ENCODE results near the gene DSE. TPM values are rescaled to one million over a fixed set of nuclear protein-coding genes. Genes with fewer than 3 reads are reported as not detected.
A peak's percentile ranks its signal among the peaks of the same experiment; 100 is the strongest.

Gene DSE
- total RNA-seq, 1 donor: 93.3 TPM

- no peak for DNase-seq (ENCODE audit: low read depth)
- H3K4me3 ChIP-seq (ENCODE audit: low read depth, low read length): no peak overlapping the region
- TF ChIP-seq CTCF (IDR thresholded peaks at IDR 0.05; ENCODE audit: insufficient read depth, low read depth, low read length): no peak
Observed at GRCh38 chr6:116467514-116467913, 96.8 kb downstream of the DSE start.

GRCh38 chr6:116468293-116468692, 97.5 kb downstream of the DSE start:
- TF ChIP-seq CTCF (IDR thresholded peaks at IDR 0.05; ENCODE audit: insufficient read depth, low read depth, low read length): no peak

GRCh38 chr6:116471531-116471930, 100.8 kb downstream of the DSE start:
- no peak for TF ChIP-seq CTCF (IDR thresholded peaks at IDR 0.05; ENCODE audit: insufficient read depth, low read depth, low read length)
- DNase-seq (ENCODE audit: low read depth): no peak
- no peak overlapping the region for H3K4me3 ChIP-seq (ENCODE audit: low read depth, low read length)

More at GRCh38 chr6:116468293-116468692, 97.5 kb downstream of the DSE start:
- no peak overlapping the region for H3K4me3 ChIP-seq (ENCODE audit: low read depth, low read length)
- DNase-seq (ENCODE audit: low read depth): no peak

- DNase-seq (ENCODE audit: low read depth): no peak
- no peak for TF ChIP-seq CTCF (IDR thresholded peaks at IDR 0.05; ENCODE audit: insufficient read depth, low read depth, low read length)
- no peak overlapping the region for H3K4me3 ChIP-seq (ENCODE audit: low read depth, low read length)
Observed at GRCh38 chr6:116472706-116473105, 102.0 kb downstream of the DSE start.

GRCh38 chr6:116475141-116475540, 104.4 kb downstream of the DSE start:
- no peak for TF ChIP-seq CTCF (IDR thresholded peaks at IDR 0.05; ENCODE audit: insufficient read depth, low read depth, low read length)
- H3K4me3 ChIP-seq (ENCODE audit: low read depth, low read length): no peak overlapping the region
- DNase-seq (ENCODE audit: low read depth): no peak

- H3K4me3 ChIP-seq (ENCODE audit: low read depth, low read length): no peak overlapping the region
- no peak for TF ChIP-seq CTCF (IDR thresholded peaks at IDR 0.05; ENCODE audit: insufficient read depth, low read depth, low read length)
- peak; percentile 29 for DNase-seq (ENCODE audit: low read depth)
Observed at GRCh38 chr6:116476002-116476678, 105.4 kb downstream of the DSE start.

GRCh38 chr6:116482780-116483179, 112.0 kb downstream of the DSE start:
- TF ChIP-seq CTCF (IDR thresholded peaks at IDR 0.05; ENCODE audit: insufficient read depth, low read depth, low read length): no peak
- DNase-seq (ENCODE audit: low read depth): no peak
- no peak overlapping the region for H3K4me3 ChIP-seq (ENCODE audit: low read depth, low read length)

Data from fibroblast of villous mesenchyme (primary cell).